ENCODE results near the gene PODXL.

- no peak for TF ChIP-seq RAD21 (IDR thresholded peaks at IDR 0.05 in 1 of 2, conservative IDR thresholded peaks at IDR 0.05 in 1 of 2; ENCODE audit: low read depth in 2 of 2, low read length in 2 of 2)
- TF ChIP-seq, protein P1, sequence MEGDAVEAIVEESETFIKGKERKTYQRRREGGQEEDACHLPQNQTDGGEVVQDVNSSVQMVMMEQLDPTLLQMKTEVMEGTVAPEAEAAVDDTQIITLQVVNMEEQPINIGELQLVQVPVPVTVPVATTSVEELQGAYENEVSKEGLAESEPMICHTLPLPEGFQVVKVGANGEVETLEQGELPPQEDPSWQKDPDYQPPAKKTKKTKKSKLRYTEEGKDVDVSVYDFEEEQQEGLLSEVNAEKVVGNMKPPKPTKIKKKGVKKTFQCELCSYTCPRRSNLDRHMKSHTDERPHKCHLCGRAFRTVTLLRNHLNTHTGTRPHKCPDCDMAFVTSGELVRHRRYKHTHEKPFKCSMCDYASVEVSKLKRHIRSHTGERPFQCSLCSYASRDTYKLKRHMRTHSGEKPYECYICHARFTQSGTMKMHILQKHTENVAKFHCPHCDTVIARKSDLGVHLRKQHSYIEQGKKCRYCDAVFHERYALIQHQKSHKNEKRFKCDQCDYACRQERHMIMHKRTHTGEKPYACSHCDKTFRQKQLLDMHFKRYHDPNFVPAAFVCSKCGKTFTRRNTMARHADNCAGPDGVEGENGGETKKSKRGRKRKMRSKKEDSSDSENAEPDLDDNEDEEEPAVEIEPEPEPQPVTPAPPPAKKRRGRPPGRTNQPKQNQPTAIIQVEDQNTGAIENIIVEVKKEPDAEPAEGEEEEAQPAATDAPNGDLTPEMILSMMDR (IDR thresholded peaks at IDR 0.05; ENCODE audit: control extremely low read depth in 1 of 3, insufficient read depth in 1 of 3, low read depth in 1 of 3, low read length in 3 of 3), result no peak
- no peak for TF ChIP-seq GABPA (IDR thresholded peaks at IDR 0.05; ENCODE audit: borderline replicate concordance, insufficient read depth, low read length)
- TF ChIP-seq MAFK (IDR thresholded peaks at IDR 0.05; ENCODE audit: low read depth, low read length), result no peak
- no peak for TF ChIP-seq ZNF274 (IDR thresholded peaks at IDR 0.05; ENCODE audit: borderline replicate concordance, extremely low read depth, low read length)
- no peak for TF ChIP-seq POLR2A (IDR thresholded peaks at IDR 0.05; ENCODE audit: control extremely low read depth in 1 of 2, low read depth in 2 of 2, low read length in 2 of 2)
- TF ChIP-seq ATF3 (IDR thresholded peaks at IDR 0.05; ENCODE audit: insufficient read depth, low read depth, low read length), result no peak
- no peak for TF ChIP-seq SIN3A (conservative IDR thresholded peaks at IDR 0.05 in 1 of 2, IDR thresholded peaks at IDR 0.05 in 1 of 2; ENCODE audit: low read depth in 1 of 2, low read length in 2 of 2)
Observed at GRCh38 chr7:131511774-131512535, 44.5 kb downstream of the PODXL start.

Data from H1 (cell line).